ENCODE measurements around the gene VTN. TPM values are rescaled to one million over a fixed set of nuclear protein-coding genes. Genes with fewer than 3 reads are reported as not detected.
A peak's percentile ranks its signal among the peaks of the same experiment; 100 is the strongest.

The VTN gene
- total RNA-seq, 1 donor from 2014 or later: 2.7 TPM

DNA sequence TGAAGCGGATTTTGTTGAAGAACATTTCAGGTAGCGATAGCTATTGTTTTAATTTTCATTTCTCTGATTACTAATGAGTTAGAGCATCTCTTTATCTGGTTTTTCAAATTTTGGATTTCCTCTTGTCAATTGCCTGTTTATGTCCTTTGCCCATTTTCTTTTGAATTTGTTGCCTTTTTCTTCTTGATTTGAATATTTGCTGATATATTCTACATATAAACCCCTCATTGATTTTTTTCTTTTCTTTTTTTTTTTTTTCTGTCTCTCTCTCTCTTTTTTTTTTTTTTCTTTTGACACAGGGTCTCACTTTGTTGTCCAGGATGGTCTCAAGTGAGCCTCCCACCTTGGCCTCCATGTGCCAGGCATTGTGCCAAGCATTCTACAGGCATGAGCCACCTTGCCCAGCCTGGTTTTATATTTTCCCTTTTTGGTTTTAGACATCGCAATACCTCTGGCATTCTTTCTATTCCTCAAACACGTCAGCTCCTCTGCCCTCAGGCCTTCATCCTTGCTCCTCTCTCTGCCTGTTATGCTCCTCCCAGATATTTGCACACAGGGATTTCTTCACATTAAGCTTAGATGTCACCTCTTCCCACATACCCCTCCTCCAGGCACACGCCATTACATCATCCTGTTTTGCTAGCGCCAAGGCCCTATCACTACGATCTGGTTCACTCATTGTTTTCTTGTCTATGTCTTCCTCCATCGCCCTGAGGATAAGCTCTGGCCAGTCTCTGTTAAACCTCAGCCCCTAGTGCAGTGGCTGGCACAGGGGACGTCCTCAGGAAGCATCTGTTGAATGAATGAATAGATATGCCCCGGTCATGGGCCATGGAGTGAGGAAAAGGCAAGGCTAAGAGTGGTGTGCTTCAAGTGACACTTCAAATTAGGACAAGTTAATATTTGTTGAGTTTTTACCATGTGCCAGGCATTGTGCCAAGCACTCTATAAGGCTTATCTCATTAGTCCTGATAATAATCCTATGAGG lies 10.0 kb upstream of the VTN start:
- Histone ChIP-seq H3K9me3 (ENCODE audit: insufficient read depth, low read depth, low read length) (no peaks in the 10 kb centered on the region), H3K79me2 (ENCODE audit: insufficient read depth, low read length) (no peaks in the 10 kb centered on the region), H3K4me1 (ENCODE audit: insufficient read depth, low read length) (peaks cover 6% of the 10 kb centered on the region), H3K36me3 (ENCODE audit: insufficient read depth, low read length) (no peaks in the 10 kb centered on the region), H3K4me3 (ENCODE audit: insufficient read depth, low read depth, low read length) (no peak overlapping the region), H4K20me1 (ENCODE audit: insufficient read depth, low read length) (peaks cover 48% of the 10 kb centered on the region), H3K9ac (ENCODE audit: low read length) (no peak overlapping the region), H3K27me3 (ENCODE audit: insufficient read depth, low read length) (no peaks in the 10 kb centered on the region), H2AFZ (ENCODE audit: low read depth, low read length) (no peak overlapping the region), H3K4me2 (ENCODE audit: low read length) (no peak overlapping the region), H3K27ac (ENCODE audit: low read depth, low read length) (no peak overlapping the region)
- H3K27me3 Mint-ChIP-seq (ENCODE audit: low read depth, unreplicated experiment): peaks cover 55% of the 10 kb centered on the region
- no peak for TF ChIP-seq EZH2 (IDR thresholded peaks at IDR 0.05; ENCODE audit: insufficient read depth, low read length)
- no peak overlapping the region for H3K27ac Mint-ChIP-seq (ENCODE audit: unreplicated experiment)
- DNase-seq (ENCODE audit: low read depth) (peak; percentile 48), FAIRE-seq (no peak)
- no peaks in the 10 kb centered on the region for H3K4me1 Mint-ChIP-seq (ENCODE audit: low read depth, unreplicated experiment)
- peaks cover 29% of the 10 kb centered on the region for H3K36me3 Mint-ChIP-seq (ENCODE audit: low read depth, unreplicated experiment)
- no peak overlapping the region for H3K4me3 Mint-ChIP-seq (ENCODE audit: unreplicated experiment)
- H3K9me3 Mint-ChIP-seq (ENCODE audit: unreplicated experiment): peaks cover 13% of the 10 kb centered on the region

- Histone ChIP-seq H3K79me2 (ENCODE audit: insufficient read depth, low read length) (peaks cover 12% of the 10 kb centered on the region), H3K36me3 (ENCODE audit: insufficient read depth, low read length) (no peaks in the 10 kb centered on the region), H3K27ac (ENCODE audit: low read depth, low read length) (no peak overlapping the region), H3K4me2 (ENCODE audit: low read length) (peak overlapping the region; percentile 100), H3K4me1 (ENCODE audit: insufficient read depth, low read length) (peaks cover 21% of the 10 kb centered on the region), H4K20me1 (ENCODE audit: insufficient read depth, low read length) (peaks cover 38% of the 10 kb centered on the region), H3K27me3 (ENCODE audit: insufficient read depth, low read length) (no peaks in the 10 kb centered on the region), H2AFZ (ENCODE audit: low read depth, low read length) (no peak overlapping the region), H3K9me3 (ENCODE audit: insufficient read depth, low read depth, low read length) (no peaks in the 10 kb centered on the region), H3K4me3 (ENCODE audit: insufficient read depth, low read depth, low read length) (peak overlapping the region; percentile 73), H3K9ac (ENCODE audit: low read length) (peak overlapping the region; percentile 77)
- TF ChIP-seq, protein P1, sequence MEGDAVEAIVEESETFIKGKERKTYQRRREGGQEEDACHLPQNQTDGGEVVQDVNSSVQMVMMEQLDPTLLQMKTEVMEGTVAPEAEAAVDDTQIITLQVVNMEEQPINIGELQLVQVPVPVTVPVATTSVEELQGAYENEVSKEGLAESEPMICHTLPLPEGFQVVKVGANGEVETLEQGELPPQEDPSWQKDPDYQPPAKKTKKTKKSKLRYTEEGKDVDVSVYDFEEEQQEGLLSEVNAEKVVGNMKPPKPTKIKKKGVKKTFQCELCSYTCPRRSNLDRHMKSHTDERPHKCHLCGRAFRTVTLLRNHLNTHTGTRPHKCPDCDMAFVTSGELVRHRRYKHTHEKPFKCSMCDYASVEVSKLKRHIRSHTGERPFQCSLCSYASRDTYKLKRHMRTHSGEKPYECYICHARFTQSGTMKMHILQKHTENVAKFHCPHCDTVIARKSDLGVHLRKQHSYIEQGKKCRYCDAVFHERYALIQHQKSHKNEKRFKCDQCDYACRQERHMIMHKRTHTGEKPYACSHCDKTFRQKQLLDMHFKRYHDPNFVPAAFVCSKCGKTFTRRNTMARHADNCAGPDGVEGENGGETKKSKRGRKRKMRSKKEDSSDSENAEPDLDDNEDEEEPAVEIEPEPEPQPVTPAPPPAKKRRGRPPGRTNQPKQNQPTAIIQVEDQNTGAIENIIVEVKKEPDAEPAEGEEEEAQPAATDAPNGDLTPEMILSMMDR (IDR thresholded peaks at IDR 0.05; ENCODE audit: insufficient read depth, low read depth, low read length): no peak
- TF ChIP-seq EZH2 (IDR thresholded peaks at IDR 0.05; ENCODE audit: insufficient read depth, low read length): no peak
- Mint-ChIP-seq H3K4me3 (ENCODE audit: unreplicated experiment) (peak overlapping the region; percentile 81), H3K27ac (ENCODE audit: unreplicated experiment) (no peak overlapping the region), H3K4me1 (ENCODE audit: low read depth, unreplicated experiment) (peaks cover 15% of the 10 kb centered on the region), H3K36me3 (ENCODE audit: low read depth, unreplicated experiment) (peaks cover 7% of the 10 kb centered on the region), H3K27me3 (ENCODE audit: low read depth, unreplicated experiment) (peaks cover 16% of the 10 kb centered on the region), H3K9me3 (ENCODE audit: unreplicated experiment) (no peaks in the 10 kb centered on the region)
- DNase-seq (ENCODE audit: low read depth) (no peak), FAIRE-seq (no peak)
These were observed 2.8 kb upstream of the VTN start for GRCh38 chr17:28372945-28373274.

- no peak overlapping the region for H3K27ac ChIP-seq (ENCODE audit: low read depth, low read length)
- H3K36me3 ChIP-seq (ENCODE audit: insufficient read depth, low read length): no peaks in the 10 kb centered on the region
- peaks cover 12% of the 10 kb centered on the region for H3K79me2 ChIP-seq (ENCODE audit: insufficient read depth, low read length)
- peaks cover 15% of the 10 kb centered on the region for H3K4me1 Mint-ChIP-seq (ENCODE audit: low read depth, unreplicated experiment)
- H3K9me3 ChIP-seq (ENCODE audit: insufficient read depth, low read depth, low read length): no peaks in the 10 kb centered on the region
- H3K4me3 ChIP-seq (ENCODE audit: insufficient read depth, low read depth, low read length): peak overlapping the region; percentile 73
- peaks cover 16% of the 10 kb centered on the region for H3K27me3 Mint-ChIP-seq (ENCODE audit: low read depth, unreplicated experiment)
- H3K4me3 Mint-ChIP-seq (ENCODE audit: unreplicated experiment): peak overlapping the region; percentile 81
- H3K9ac ChIP-seq (ENCODE audit: low read length): peak overlapping the region; percentile 77
- no peak overlapping the region for H3K27ac Mint-ChIP-seq (ENCODE audit: unreplicated experiment)
- DNase-seq (ENCODE audit: low read depth) (peak; percentile 38), FAIRE-seq (no peak)
- peaks cover 36% of the 10 kb centered on the region for H4K20me1 ChIP-seq (ENCODE audit: insufficient read depth, low read length)
- no peak for TF ChIP-seq EZH2 (IDR thresholded peaks at IDR 0.05; ENCODE audit: insufficient read depth, low read length)
- TF ChIP-seq, protein P1 (IDR thresholded peaks at IDR 0.05; ENCODE audit: insufficient read depth, low read depth, low read length): no peak
- peak overlapping the region; percentile 84 for H2AFZ ChIP-seq (ENCODE audit: low read depth, low read length)
- peaks cover 21% of the 10 kb centered on the region for H3K4me1 ChIP-seq (ENCODE audit: insufficient read depth, low read length)
- peak overlapping the region; percentile 100 for H3K4me2 ChIP-seq (ENCODE audit: low read length)
- no peaks in the 10 kb centered on the region for H3K9me3 Mint-ChIP-seq (ENCODE audit: unreplicated experiment)
- no peaks in the 10 kb centered on the region for H3K27me3 ChIP-seq (ENCODE audit: insufficient read depth, low read length)
- H3K36me3 Mint-ChIP-seq (ENCODE audit: low read depth, unreplicated experiment): peaks cover 7% of the 10 kb centered on the region
These were observed 2.3 kb upstream of the VTN start for GRCh38 chr17:28372203-28372944.
